Transverse colon (tissue), 4 donors: ENCODE data around the gene SORL1. TPM values are rescaled to one million over a fixed set of nuclear protein-coding genes. Genes with fewer than 3 reads are reported as not detected.

Source experiments
- DNase-seq: peaks from one replicate; pipeline ENCODE4 v3.0.0-alpha.2; 2019
- H3K27ac ChIP-seq, 4 donors: fragments of 200-600 bp; sonication (generic); 2 replicates each; pipeline ENCODE4 v1.5.1; 2016 to 2018; ENCODE audit warnings: inconsistent platforms in 4 of 4
- H3K27me3 ChIP-seq: fragments of 200-600 bp; sonication (generic); 2 replicates; pipeline ENCODE4 v1.5.1; 2017; ENCODE audit warnings: inconsistent platforms
- H3K36me3 ChIP-seq, 4 donors: fragments of 200-600 bp; sonication (generic); 2 replicates each; pipeline ENCODE4 v1.5.1; 2017 to 2019; ENCODE audit warnings: inconsistent platforms in 4 of 4
- H3K4me1 ChIP-seq, 4 donors: fragments of 200-600 bp; sonication (generic); 2 replicates each; pipeline ENCODE4 v1.5.1; 2017 to 2020; ENCODE audit warnings: inconsistent platforms in 4 of 4
- H3K4me3 ChIP-seq, 4 donors: fragments of 200-600 bp; sonication (generic); 1 replicate in 1 of 4; 2 replicates in 3 of 4; pipeline versions ENCODE4 v1.5.1 to v1.6.1; 2017 to 2019; ENCODE audit warnings: inconsistent platforms in 4 of 4
- H3K9me3 ChIP-seq, 2 donors: fragments of 200-600 bp; sonication (generic); 2 replicates each; pipeline ENCODE4 v1.5.1; 2017 to 2019; ENCODE audit warnings: inconsistent platforms in 2 of 2
- EP300 ChIP-seq: sonication (generic); formaldehyde crosslinking; IDR thresholded peaks from one replicate; pipeline ENCODE4 v1.6.1; 2017; ENCODE audit warnings: antibody characterized with exemption, low read depth
- POLR2A ChIP-seq: fragments of 450-650 bp; IDR thresholded peaks from one replicate; pipeline ENCODE4 v1.6.1; 2016; ENCODE audit warnings: antibody characterized with exemption, mild to moderate bottlenecking, moderate library complexity
- POLR2AphosphoS5 ChIP-seq, 3 donors: sonication (generic); formaldehyde crosslinking; IDR thresholded peaks; one replicate each; pipeline ENCODE4 v1.6.1; 2016; ENCODE audit warnings: antibody characterized with exemption in 3 of 3
- WGBS, 2 donors: methylation state at CpG; one replicate each; pipeline ENCODE4 v1.1.5; 2018; ENCODE audit warnings: low coverage in 1 of 2; 5-methylcytosine and 5-hydroxymethylcytosine counted together
- in situ Hi-C, 4 donors: fragments of 200-750 bp; cut with MboI; loops; one replicate each; pipeline versions ENCODE4 v1.15.0 to v1.15.1; 2017; ENCODE audit warnings: low sequenced_read_pairs in 3 of 4, low pct_ligation_motif_present in 1 of 4, low pct_unique_long_range_greater_than_20kb in 1 of 4
- intact Hi-C: fragments of 100-400 bp; cut with DNase I; formaldehyde crosslinking; loops from one replicate; pipeline ENCODE4 v1.15.1; 2023; ENCODE audit warnings: low total_unique reads
- total RNA-seq, 4 donors: library from RNA; depleted of rRNA; stranded (reverse); fragments of >200 nt; gene quantifications; one replicate each; pipeline ENCODE4 v1.1.0, GENCODE V29; 2016
- TF ChIP-seq, protein P1 (sequence below), 5 experiments: fragments of 200-600 bp in 3 of 5; fragments of 450-650 bp in 2 of 5; sonication (generic) in 3 of 5; IDR thresholded peaks; 1 replicate in 2 of 5; 2 replicates in 3 of 5; pipeline ENCODE4 v1.5.1; 2016 to 2017; ENCODE audit warnings: antibody characterized with exemption in 5 of 5, inconsistent platforms in 3 of 5, mild to moderate bottlenecking in 2 of 5, moderate library complexity in 1 of 5

Gene SORL1
- total RNA-seq, 4 donors from 2014 or later: 81.6 to 338 (median 129) TPM

DNA sequence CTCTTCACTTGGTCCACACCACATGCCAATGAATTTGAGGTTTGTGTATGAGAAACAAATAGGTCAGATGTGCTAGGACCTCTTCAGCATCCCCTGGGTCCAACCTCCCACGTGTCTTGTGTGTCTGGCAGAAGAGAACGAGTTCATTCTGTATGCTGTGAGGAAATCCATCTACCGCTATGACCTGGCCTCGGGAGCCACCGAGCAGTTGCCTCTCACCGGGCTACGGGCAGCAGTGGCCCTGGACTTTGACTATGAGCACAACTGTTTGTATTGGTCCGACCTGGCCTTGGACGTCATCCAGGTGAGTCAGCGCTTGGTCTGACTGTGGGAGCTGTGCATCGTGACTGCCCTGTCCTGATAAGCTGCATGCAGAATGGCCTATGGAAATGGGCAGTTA is 101.7 kb downstream of the SORL1 start:
- TF ChIP-seq, protein P1, sequence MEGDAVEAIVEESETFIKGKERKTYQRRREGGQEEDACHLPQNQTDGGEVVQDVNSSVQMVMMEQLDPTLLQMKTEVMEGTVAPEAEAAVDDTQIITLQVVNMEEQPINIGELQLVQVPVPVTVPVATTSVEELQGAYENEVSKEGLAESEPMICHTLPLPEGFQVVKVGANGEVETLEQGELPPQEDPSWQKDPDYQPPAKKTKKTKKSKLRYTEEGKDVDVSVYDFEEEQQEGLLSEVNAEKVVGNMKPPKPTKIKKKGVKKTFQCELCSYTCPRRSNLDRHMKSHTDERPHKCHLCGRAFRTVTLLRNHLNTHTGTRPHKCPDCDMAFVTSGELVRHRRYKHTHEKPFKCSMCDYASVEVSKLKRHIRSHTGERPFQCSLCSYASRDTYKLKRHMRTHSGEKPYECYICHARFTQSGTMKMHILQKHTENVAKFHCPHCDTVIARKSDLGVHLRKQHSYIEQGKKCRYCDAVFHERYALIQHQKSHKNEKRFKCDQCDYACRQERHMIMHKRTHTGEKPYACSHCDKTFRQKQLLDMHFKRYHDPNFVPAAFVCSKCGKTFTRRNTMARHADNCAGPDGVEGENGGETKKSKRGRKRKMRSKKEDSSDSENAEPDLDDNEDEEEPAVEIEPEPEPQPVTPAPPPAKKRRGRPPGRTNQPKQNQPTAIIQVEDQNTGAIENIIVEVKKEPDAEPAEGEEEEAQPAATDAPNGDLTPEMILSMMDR (IDR thresholded peaks at IDR 0.05): no peak
- peak in 2 of 3 donors; percentile 19 to 51 for TF ChIP-seq POLR2AphosphoS5 (IDR thresholded peaks at IDR 0.05)
- no peak for TF ChIP-seq EP300
- peaks cover 0 to 6% (median 0%) of the 10 kb centered on the region in 4 donors for H3K4me1 ChIP-seq
- no peaks in the 10 kb centered on the region for H3K27me3 ChIP-seq
- H3K4me3 ChIP-seq: no peak overlapping the region
- H3K27ac ChIP-seq: no peak overlapping the region
- intact Hi-C loops: no loop called here
- H3K9me3 ChIP-seq: no peaks in the 10 kb centered on the region
- peaks cover 0 to 21% (median 3%) of the 10 kb centered on the region in 4 donors for H3K36me3 ChIP-seq
- in situ Hi-C loops: no loop called here
- 77% methylated on average over 8 of the region's 11 CpGs; no CpG with 5 or more reads in 1 of the 2 donors for WGBS, 2 donors
- peak; percentile 76 for DNase-seq

DNA sequence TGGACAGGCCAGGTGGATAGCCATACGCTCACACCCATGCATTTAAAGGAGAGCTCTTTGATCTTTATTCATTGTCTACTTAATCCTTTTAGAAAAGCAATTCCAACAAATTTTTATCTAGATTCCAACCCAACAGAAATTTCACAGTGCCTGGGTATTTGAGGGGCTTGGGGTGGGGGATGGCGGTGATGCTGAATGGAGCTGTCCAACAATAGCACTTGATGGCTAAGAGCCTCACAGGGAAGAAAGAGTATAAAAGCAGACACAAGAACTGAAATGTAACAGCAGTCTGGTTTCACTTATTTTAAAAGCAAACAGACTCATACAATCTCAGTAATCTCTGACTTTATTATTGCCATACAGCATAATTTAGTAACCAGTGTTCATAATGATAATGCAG is 102.4 kb downstream of the SORL1 start:
- Histone ChIP-seq H3K4me3 (no peak overlapping the region), H3K9me3 (no peaks in the 10 kb centered on the region), H3K36me3 (peaks cover 0 to 28% (median 6%) of the 10 kb centered on the region in 4 donors), H3K27ac (peak overlapping the region in 1 of 4 donors; percentile 18), H3K27me3 (no peaks in the 10 kb centered on the region), H3K4me1 (peaks cover 0 to 6% (median 0%) of the 10 kb centered on the region in 4 donors)
- WGBS, 2 donors: 67 to 90% methylated on average over 1 to 2 of the region's 2 CpGs
- intact Hi-C loops: no loop called here
- in situ Hi-C loops: no loop called here
- TF ChIP-seq, protein P1 (IDR thresholded peaks at IDR 0.05): no peak
- TF ChIP-seq POLR2AphosphoS5 (IDR thresholded peaks at IDR 0.05) (no peak), EP300 (no peak), POLR2A (no peak)
- no peak for DNase-seq

- peaks cover 0 to 6% (median 0%) of the 10 kb centered on the region in 4 donors for H3K4me1 ChIP-seq
- no peak overlapping the region for H3K4me3 ChIP-seq
- no peaks in the 10 kb centered on the region for H3K27me3 ChIP-seq
- H3K27ac ChIP-seq: no peak overlapping the region
- TF ChIP-seq POLR2A (no peak), POLR2AphosphoS5 (IDR thresholded peaks at IDR 0.05) (no peak), EP300 (no peak)
- TF ChIP-seq, protein P1 (IDR thresholded peaks at IDR 0.05): no peak
- WGBS, 2 donors: 64 to 77% methylated on average over 5 of the region's 5 CpGs
- H3K9me3 ChIP-seq: no peaks in the 10 kb centered on the region
- in situ Hi-C loops: no loop called here
- intact Hi-C loops: no loop called here
- no peak for DNase-seq
- peaks cover 0 to 31% (median 8%) of the 10 kb centered on the region in 4 donors for H3K36me3 ChIP-seq
These were observed 103.0 kb downstream of the SORL1 start for GRCh38 chr11:121555121-121555520.

- WGBS, 2 donors: 92% methylated on average over 7 of the region's 7 CpGs
- no peak for TF ChIP-seq POLR2A
- no peak for TF ChIP-seq POLR2AphosphoS5 (IDR thresholded peaks at IDR 0.05)
- no peak for TF ChIP-seq EP300
- TF ChIP-seq, protein P1 (IDR thresholded peaks at IDR 0.05): no peak
- H3K36me3 ChIP-seq: peaks cover 0 to 26% (median 8%) of the 10 kb centered on the region in 4 donors
- H3K4me1 ChIP-seq: peaks cover 0 to 6% (median 0%) of the 10 kb centered on the region in 4 donors
- intact Hi-C loops (no loop called here), in situ Hi-C loops (no loop called here)
- no peak overlapping the region for H3K27ac ChIP-seq
- H3K4me3 ChIP-seq: no peak overlapping the region
- no peaks in the 10 kb centered on the region for H3K27me3 ChIP-seq
- no peak for DNase-seq
- H3K9me3 ChIP-seq: no peaks in the 10 kb centered on the region
These were observed 104.8 kb downstream of the SORL1 start for GRCh38 chr11:121556937-121557336.
